MM.1S (cell line): ENCODE results near the gene BRWD1.

Source experiments
- DNase-seq: peaks from one replicate; pipeline ENCODE4 v3.0.0-alpha.2; 2015
- H2AFZ ChIP-seq: fragments of 300-600 bp; sonication (generic); 2 replicates; pipeline ENCODE4 v1.6.0; 2016; ENCODE audit warnings: antibody characterized with exemption, low read length
- H3F3A ChIP-seq: fragments of 300-600 bp; sonication (generic); 2 replicates; pipeline ENCODE4 v1.6.1; 2016; ENCODE audit warnings: mild to moderate bottlenecking, antibody characterized with exemption, low read length, moderate library complexity, mixed read lengths; ENCODE audit not compliant: insufficient read depth
- H3K27ac ChIP-seq: fragments of 300-600 bp; sonication (generic); 2 replicates; pipeline ENCODE4 v1.5.1; 2016; ENCODE audit warnings: mild to moderate bottlenecking, low read length
- H3K27me3 ChIP-seq: fragments of 300-600 bp; sonication (generic); replicated peaks from 2 replicates; pipeline ENCODE4 v1.6.0; 2016; ENCODE audit warnings: low read length; ENCODE audit not compliant: insufficient read depth
- H3K36me3 ChIP-seq: fragments of 300-600 bp; sonication (generic); replicated peaks from 2 replicates; pipeline ENCODE4 v1.6.1; 2016; ENCODE audit warnings: mild to moderate bottlenecking, low read length, mixed read lengths; ENCODE audit not compliant: insufficient read depth
- H3K4me1 ChIP-seq: fragments of 300-600 bp; sonication (generic); 2 replicates; pipeline ENCODE4 v1.6.1; 2016; ENCODE audit warnings: low read length, mixed read lengths
- H3K4me2 ChIP-seq: fragments of 300-600 bp; sonication (generic); 2 replicates; pipeline ENCODE4 v1.6.0; 2016; ENCODE audit warnings: low read depth, low read length
- H3K4me3 ChIP-seq: fragments of 300-600 bp; sonication (generic); 2 replicates; pipeline ENCODE4 v1.5.1; 2016; ENCODE audit warnings: low read length, mixed read lengths
- H3K79me2 ChIP-seq: fragments of 300-600 bp; sonication (generic); 2 replicates; pipeline ENCODE4 v1.6.1; 2016; ENCODE audit warnings: mixed run types, low read length, mixed read lengths
- H3K9ac ChIP-seq: fragments of 300-600 bp; sonication (generic); 2 replicates; pipeline ENCODE4 v1.6.1; 2016; ENCODE audit warnings: low read length, mixed read lengths
- H3K9me2 ChIP-seq: fragments of 300-600 bp; sonication (generic); replicated peaks from 2 replicates; pipeline ENCODE4 v1.6.1; 2016; ENCODE audit warnings: mild to moderate bottlenecking, low read length, mixed read lengths; ENCODE audit not compliant: insufficient read depth
- H3K9me3 ChIP-seq: fragments of 300-600 bp; sonication (generic); replicated peaks from 2 replicates; pipeline ENCODE4 v1.6.1; 2016; ENCODE audit warnings: mild to moderate bottlenecking, low read length, mixed read lengths; ENCODE audit not compliant: insufficient read depth
- H4K20me1 ChIP-seq: fragments of 300-600 bp; sonication (generic); 2 replicates; pipeline ENCODE4 v1.6.1; 2016; ENCODE audit warnings: mild to moderate bottlenecking, low read length, moderate library complexity, mixed read lengths; ENCODE audit not compliant: insufficient read depth
- CTCF ChIP-seq: fragments of 300-600 bp; sonication (generic); IDR thresholded peaks from 2 replicates; pipeline ENCODE4 v1.5.1; 2016; ENCODE audit warnings: antibody characterized with exemption, low read length, mixed read lengths
- EZH2 ChIP-seq: fragments of 300-600 bp; sonication (generic); optimal IDR thresholded peaks from 2 replicates; pipeline ENCODE3; 2017; ENCODE audit warnings: low read depth, mild to moderate bottlenecking, antibody characterized with exemption, low read length, mixed read lengths
- EZH2phosphoT487 ChIP-seq: fragments of 300-600 bp; sonication (generic); IDR thresholded peaks from 2 replicates; pipeline ENCODE4 v1.6.1; 2018; ENCODE audit warnings: antibody characterized with exemption, low read length

The BRWD1 gene

DNA sequence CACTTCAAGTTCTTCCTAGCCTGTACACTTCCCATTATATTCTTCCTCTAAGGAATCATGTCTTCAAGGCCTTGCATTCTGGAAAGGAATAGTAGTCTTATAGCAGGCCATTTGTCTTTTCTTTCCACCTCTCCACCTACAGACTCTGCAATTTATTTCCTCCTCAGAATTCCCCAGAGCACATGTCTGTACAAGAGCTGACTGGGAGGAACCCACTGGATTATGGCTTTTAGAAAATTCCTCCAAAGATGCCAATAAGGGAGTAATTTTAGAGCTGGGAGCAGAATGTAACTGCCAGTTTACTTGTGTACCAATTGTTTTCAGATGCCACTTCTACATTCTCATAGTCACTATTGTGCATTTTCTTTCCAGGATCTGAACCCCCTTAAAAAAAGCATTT is 126.8 kb downstream of the BRWD1 start:
- Histone ChIP-seq H3K27ac (no peak overlapping the region), H3K27me3 (no peaks in the 10 kb centered on the region), H3K4me2 (no peak overlapping the region)

DNA sequence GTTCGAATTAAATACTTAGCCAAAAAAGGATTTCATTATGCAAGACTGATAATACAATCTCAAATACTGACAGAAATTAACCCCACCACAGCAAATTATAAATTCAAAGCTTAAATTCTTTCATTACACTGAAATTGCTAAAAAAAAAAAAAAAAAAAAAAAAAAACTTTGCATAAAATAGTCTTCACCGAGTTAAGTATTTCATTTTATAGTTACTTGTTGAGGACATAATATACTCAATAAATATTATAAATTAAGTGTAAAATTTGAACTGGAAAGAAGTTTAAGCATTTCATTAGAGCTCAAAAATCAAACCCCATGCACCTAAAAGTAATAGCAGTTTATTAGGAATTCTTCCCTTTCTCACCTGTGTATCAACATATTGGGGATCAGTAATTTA is 128.3 kb downstream of the BRWD1 start:
- no peak for DNase-seq
- Histone ChIP-seq H3K36me3 (peaks cover 1% of the 10 kb centered on the region; the same call in 1 of the 2 replicates), H4K20me1 (no peaks in the 10 kb centered on the region), H3K27ac (no peak overlapping the region), H3K4me2 (peak overlapping the region; percentile 86; the same call in 1 of the 2 replicates), H3K9me2 (no peaks in the 10 kb centered on the region), H3K4me3 (no peak overlapping the region), H3K9me3 (no peaks in the 10 kb centered on the region), H3K79me2 (peaks cover 30% of the 10 kb centered on the region), H3K4me1 (peaks cover 30% of the 10 kb centered on the region), H3K27me3 (no peaks in the 10 kb centered on the region), H2AFZ (no peak overlapping the region), H3K9ac (no peak overlapping the region), H3F3A (peaks cover 36% of the 10 kb centered on the region)
- TF ChIP-seq EZH2phosphoT487 (no peak), CTCF (no peak), EZH2 (no peak)

More for the DNA sequence above, 126.8 kb downstream of the BRWD1 start:
- H4K20me1 ChIP-seq = no peaks in the 10 kb centered on the region
- no peak for DNase-seq
- H3K79me2 ChIP-seq = peaks cover 15% of the 10 kb centered on the region
- TF ChIP-seq EZH2 = no peak
- no peak for TF ChIP-seq CTCF
- H3F3A ChIP-seq = peaks cover 36% of the 10 kb centered on the region
- H3K36me3 ChIP-seq = no peaks in the 10 kb centered on the region
- H3K4me1 ChIP-seq = peaks cover 28% of the 10 kb centered on the region
- no peaks in the 10 kb centered on the region for H3K9me2 ChIP-seq
- H3K9ac ChIP-seq = no peak overlapping the region
- H3K4me3 ChIP-seq = no peak overlapping the region
- no peak overlapping the region for H2AFZ ChIP-seq
- no peaks in the 10 kb centered on the region for H3K9me3 ChIP-seq

GRCh38 chr21:39184050-39184980 is 129.1 kb downstream of the BRWD1 start:
- Histone ChIP-seq H2AFZ (peak overlapping the region; percentile 92), H3K36me3 (peaks cover 10% of the 10 kb centered on the region; the same call in 1 of the 2 replicates), H3K9me2 (no peaks in the 10 kb centered on the region), H3K9ac (peak overlapping the region; percentile 88), H3K79me2 (peaks cover 38% of the 10 kb centered on the region), H3K4me3 (peak overlapping the region; percentile 93), H3F3A (peaks cover 36% of the 10 kb centered on the region), H4K20me1 (no peaks in the 10 kb centered on the region), H3K4me1 (peaks cover 30% of the 10 kb centered on the region), H3K27ac (peak overlapping the region; percentile 78; the same call in 1 of the 2 replicates), H3K9me3 (no peaks in the 10 kb centered on the region), H3K4me2 (peak overlapping the region; percentile 86), H3K27me3 (no peaks in the 10 kb centered on the region)
- DNase-seq = peak; percentile 42
- TF ChIP-seq EZH2 (no peak), EZH2phosphoT487 (no peak), CTCF (no peak)
